GM12872 (cell line): ENCODE data around the gene NUDT5.

ENCODE experiments used
- TF ChIP-seq, protein P1 (sequence below): IDR thresholded peaks from 3 replicates; pipeline ENCODE4 v1.5.1; 2011; ENCODE audit warnings: low read depth, mild to moderate bottlenecking, low read length, moderate library complexity; ENCODE audit not compliant: insufficient read depth

The NUDT5 gene

DNA sequence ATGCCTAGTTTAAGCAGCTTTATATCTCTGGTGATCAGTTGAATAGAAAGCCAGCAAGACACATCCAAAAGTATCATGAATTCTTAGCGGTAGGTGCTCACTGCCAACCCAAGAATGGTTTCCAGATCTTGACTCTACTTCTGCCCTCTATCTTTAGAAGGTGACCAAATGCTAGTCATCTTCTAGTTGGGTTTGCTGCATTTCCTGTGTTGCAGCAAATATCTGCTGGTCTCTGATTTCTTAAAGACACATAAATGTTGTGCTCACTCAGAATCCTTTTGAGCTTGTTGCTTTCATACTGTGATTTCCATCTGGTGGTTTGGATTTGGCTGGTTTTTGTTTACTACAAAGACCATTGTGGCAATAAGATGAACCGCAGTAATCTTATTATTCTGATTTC lies 2.5 kb upstream of the NUDT5 start:
- TF ChIP-seq, protein P1, sequence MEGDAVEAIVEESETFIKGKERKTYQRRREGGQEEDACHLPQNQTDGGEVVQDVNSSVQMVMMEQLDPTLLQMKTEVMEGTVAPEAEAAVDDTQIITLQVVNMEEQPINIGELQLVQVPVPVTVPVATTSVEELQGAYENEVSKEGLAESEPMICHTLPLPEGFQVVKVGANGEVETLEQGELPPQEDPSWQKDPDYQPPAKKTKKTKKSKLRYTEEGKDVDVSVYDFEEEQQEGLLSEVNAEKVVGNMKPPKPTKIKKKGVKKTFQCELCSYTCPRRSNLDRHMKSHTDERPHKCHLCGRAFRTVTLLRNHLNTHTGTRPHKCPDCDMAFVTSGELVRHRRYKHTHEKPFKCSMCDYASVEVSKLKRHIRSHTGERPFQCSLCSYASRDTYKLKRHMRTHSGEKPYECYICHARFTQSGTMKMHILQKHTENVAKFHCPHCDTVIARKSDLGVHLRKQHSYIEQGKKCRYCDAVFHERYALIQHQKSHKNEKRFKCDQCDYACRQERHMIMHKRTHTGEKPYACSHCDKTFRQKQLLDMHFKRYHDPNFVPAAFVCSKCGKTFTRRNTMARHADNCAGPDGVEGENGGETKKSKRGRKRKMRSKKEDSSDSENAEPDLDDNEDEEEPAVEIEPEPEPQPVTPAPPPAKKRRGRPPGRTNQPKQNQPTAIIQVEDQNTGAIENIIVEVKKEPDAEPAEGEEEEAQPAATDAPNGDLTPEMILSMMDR = no peak

GRCh38 chr10:12196531-12197211 lies 980 bp upstream of the NUDT5 start:
- TF ChIP-seq, protein P1 = no peak

- TF ChIP-seq, protein P1 = no peak
Measured at GRCh38 chr10:12195281-12195602, 449 bp downstream of the NUDT5 start.

- TF ChIP-seq, protein P1 = no peak
Measured at GRCh38 chr10:12194752-12195271, 879 bp downstream of the NUDT5 start.

- TF ChIP-seq, protein P1 = no peak
Measured at GRCh38 chr10:12193193-12193592, 2.5 kb downstream of the NUDT5 start.

- TF ChIP-seq, protein P1 = no peak
Measured at GRCh38 chr10:12191715-12192114, 4.0 kb downstream of the NUDT5 start.

DNA sequence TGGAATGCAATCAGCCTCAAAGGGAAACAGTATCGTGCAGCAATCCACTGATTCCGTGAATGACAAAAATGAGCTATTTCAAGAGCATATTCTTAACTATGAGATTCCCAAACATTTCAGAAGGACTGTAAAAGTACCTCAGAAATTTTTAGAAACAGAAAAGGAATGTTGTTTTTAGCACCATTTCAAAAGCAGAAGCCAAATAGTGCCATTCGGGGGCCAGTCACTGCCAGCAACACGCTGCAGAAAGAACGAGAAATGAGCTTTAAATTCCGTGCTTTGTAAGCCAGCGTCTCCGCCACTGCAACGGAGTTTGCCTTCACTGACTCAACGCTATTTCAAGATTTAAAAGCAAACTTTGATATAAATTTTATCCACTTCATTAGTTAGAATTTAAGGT lies 6.3 kb downstream of the NUDT5 start:
- TF ChIP-seq, protein P1 = no peak
